Stomach (tissue), 9 donors: ENCODE measurements around the gene PVALEF. TPM values are rescaled to one million over a fixed set of nuclear protein-coding genes. Genes with fewer than 3 reads are reported as not detected.

ENCODE experiments used
- DNase-seq, 2 donors: peaks; one replicate each; pipeline versions ENCODE4 v3.0.0 to v3.0.0-alpha.2; 2013 to 2019
- H3K27ac ChIP-seq, 5 donors: fragments of 200-600 bp in 4 of 5; sonication (generic) in 4 of 5; one replicate each; pipeline ENCODE4 v1.5.1; 2013 to 2019; ENCODE audit warnings: mild to moderate bottlenecking in 1 of 5, moderate library complexity in 1 of 5
- H3K27me3 ChIP-seq, 3 donors: fragments of 200-600 bp; sonication (generic); one replicate each; pipeline ENCODE4 v1.5.1; 2017 to 2019; ENCODE audit warnings: mixed run types in 1 of 3
- H3K36me3 ChIP-seq, 4 donors: fragments of 200-600 bp; sonication (generic); 1 replicate in 3 of 4; 2 replicates in 1 of 4; pipeline ENCODE4 v1.5.1; 2016 to 2019
- H3K4me1 ChIP-seq, 4 donors: fragments of 200-600 bp; sonication (generic); one replicate each; pipeline ENCODE4 v1.5.1; 2016 to 2019
- H3K4me3 ChIP-seq, 4 donors: fragments of 200-600 bp; sonication (generic) in 3 of 4; one replicate each; pipeline ENCODE4 v1.5.1; 2016 to 2019; ENCODE audit warnings: mild to moderate bottlenecking in 1 of 4
- H3K9me3 ChIP-seq, 4 donors: fragments of 200-600 bp; sonication (generic); one replicate each; pipeline ENCODE4 v1.5.1; 2016 to 2019
- CTCF ChIP-seq, 7 experiments: fragments of 450-650 bp in 4 of 7; fragments of 200-600 bp in 3 of 7; sonication (generic) in 3 of 7; IDR thresholded peaks; one replicate each; pipeline ENCODE4 v1.5.1; 2016 to 2019; ENCODE audit warnings: antibody characterized with exemption in 7 of 7, control low read depth in 2 of 7, mild to moderate bottlenecking in 1 of 7
- EP300 ChIP-seq: sonication (generic); formaldehyde crosslinking; IDR thresholded peaks from one replicate; pipeline ENCODE4 v1.6.1; 2017; ENCODE audit warnings: antibody characterized with exemption
- POLR2A ChIP-seq, 4 donors: fragments of 450-650 bp; IDR thresholded peaks; one replicate each; pipeline ENCODE4 v1.6.1; 2016; ENCODE audit warnings: antibody characterized with exemption in 4 of 4, control low read depth in 2 of 4, mild to moderate bottlenecking in 1 of 4, moderate library complexity in 1 of 4
- POLR2AphosphoS5 ChIP-seq, 3 donors: sonication (generic); formaldehyde crosslinking; IDR thresholded peaks; one replicate each; pipeline ENCODE4 v1.6.1; 2016; ENCODE audit warnings: antibody characterized with exemption in 3 of 3
- WGBS, 5 donors: extraction: QIAGEN DNeasy Blood & Tissue Kit in 3 of 5; methylation state at CpG; one replicate each; pipeline versions ENCODE4 v1.1.5 to v1.1.7; 2013 to 2018; 5-methylcytosine and 5-hydroxymethylcytosine counted together
- intact Hi-C: fragments of 100-400 bp; cut with DNase I; formaldehyde crosslinking; loops from one replicate; pipeline ENCODE4 v1.15.1; 2023; ENCODE audit warnings: low total_unique reads
- polyA plus RNA-seq, 3 donors: library from polyadenylated mRNA; stranded (reverse); fragments of 200-250 nt; gene quantifications; one replicate each; pipeline ENCODE4 v1.2.3, GENCODE V29; 2013
- total RNA-seq, 5 donors: library from RNA; depleted of rRNA; stranded (reverse); fragments of >200 nt; gene quantifications; one replicate each; pipeline versions ENCODE4 v1.1.0 to v1.2.3, GENCODE V29; 2014 to 2016
- donor health status: healthy with polysubstance abuse.
- donor health status: Bipolar disorder and iron deficiency.
- donor health status: healthy.

Gene PVALEF
- total and polyA plus RNA-seq, 8 donors: not detected

GRCh38 chr17:81161972-81162371, 3.3 kb upstream of the PVALEF start:
- Histone ChIP-seq H3K36me3 (no peaks in the 10 kb centered on the region), H3K27me3 (peaks cover 0 to 46% (median 21%) of the 10 kb centered on the region in 3 donors), H3K27ac (no peak overlapping the region), H3K4me1 (peaks cover 6 to 25% (median 23%) of the 10 kb centered on the region in 4 donors), H3K9me3 (no peaks in the 10 kb centered on the region), H3K4me3 (no peak overlapping the region)
- TF ChIP-seq POLR2AphosphoS5 (IDR thresholded peaks at IDR 0.05): no peak
- no peak for TF ChIP-seq CTCF (IDR thresholded peaks at IDR 0.05)
- no peak for DNase-seq
- intact Hi-C loops: no loop called here
- 84 to 94% (median 88%) methylated on average over 8 to 16 of the region's 16 CpGs for WGBS, 5 donors

DNA sequence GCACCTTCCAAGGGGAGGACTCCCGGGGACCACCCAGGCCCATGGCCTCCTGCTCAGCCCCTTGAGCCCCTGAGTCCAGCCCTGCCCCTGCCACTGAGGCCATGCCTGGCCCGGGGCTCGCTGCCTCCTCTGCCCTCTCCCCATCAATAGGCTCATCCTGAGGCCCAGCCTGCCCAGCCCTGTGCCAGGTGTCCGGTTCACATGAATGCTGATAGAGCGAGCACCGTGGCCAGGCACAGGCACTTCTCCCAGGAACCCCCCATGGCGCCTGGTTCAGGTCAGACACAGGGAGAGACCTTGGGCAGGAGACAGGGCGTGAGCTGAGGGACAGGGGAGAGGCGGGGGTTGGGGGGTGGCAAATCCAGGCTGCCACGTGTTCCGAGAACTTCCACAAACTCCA, 2.8 kb upstream of the PVALEF start:
- Histone ChIP-seq H3K9me3 (no peaks in the 10 kb centered on the region), H3K27me3 (peaks cover 0 to 52% (median 22%) of the 10 kb centered on the region in 3 donors), H3K27ac (no peak overlapping the region), H3K4me3 (no peak overlapping the region), H3K4me1 (peaks cover 6 to 25% (median 23%) of the 10 kb centered on the region in 4 donors), H3K36me3 (no peaks in the 10 kb centered on the region)
- WGBS, 5 donors: 79 to 92% (median 82%) methylated on average over 7 to 11 of the region's 11 CpGs
- no peak for TF ChIP-seq CTCF (IDR thresholded peaks at IDR 0.05)
- TF ChIP-seq POLR2A (IDR thresholded peaks at IDR 0.05): no peak
- TF ChIP-seq EP300: no peak
- no peak for TF ChIP-seq POLR2AphosphoS5 (IDR thresholded peaks at IDR 0.05)
- intact Hi-C loops: no loop called here
- no peak for DNase-seq

DNA sequence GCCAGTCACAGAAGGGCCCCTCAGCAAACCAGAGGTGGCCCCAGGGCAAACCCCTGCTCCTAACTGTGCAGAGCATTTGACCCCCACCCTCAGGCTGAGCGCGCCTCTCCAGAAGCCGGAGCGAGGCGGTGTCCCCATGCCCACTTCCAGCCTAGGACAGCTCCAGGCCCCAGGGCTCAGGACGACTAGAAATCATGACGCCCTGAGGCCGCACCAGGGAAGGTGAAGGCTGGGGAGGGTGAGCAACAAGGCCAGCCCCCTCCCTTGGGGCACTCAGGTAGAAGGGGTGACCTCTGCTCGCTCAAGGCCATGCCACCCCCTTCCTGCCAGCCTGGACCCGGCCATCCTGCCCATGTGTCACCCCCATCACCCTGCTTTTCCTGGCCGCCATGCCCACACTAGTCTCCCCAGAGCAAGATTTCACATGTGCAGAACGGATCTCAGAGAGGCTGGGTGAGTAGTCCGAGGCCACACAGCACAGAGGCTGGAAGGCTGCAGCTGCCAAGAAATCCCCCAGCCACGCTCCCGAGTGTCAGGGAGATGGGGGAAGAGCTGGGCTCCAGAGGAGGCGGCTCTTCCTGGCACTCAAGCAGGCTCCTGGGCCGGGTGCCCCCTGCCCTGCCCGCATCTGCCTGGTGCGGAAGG, 2.1 kb upstream of the PVALEF start:
- no peak overlapping the region for H3K27ac ChIP-seq
- TF ChIP-seq POLR2AphosphoS5 (IDR thresholded peaks at IDR 0.05): no peak
- no peak for TF ChIP-seq CTCF (IDR thresholded peaks at IDR 0.05)
- TF ChIP-seq POLR2A (IDR thresholded peaks at IDR 0.05): no peak
- no peak for TF ChIP-seq EP300
- no peak for DNase-seq

DNA sequence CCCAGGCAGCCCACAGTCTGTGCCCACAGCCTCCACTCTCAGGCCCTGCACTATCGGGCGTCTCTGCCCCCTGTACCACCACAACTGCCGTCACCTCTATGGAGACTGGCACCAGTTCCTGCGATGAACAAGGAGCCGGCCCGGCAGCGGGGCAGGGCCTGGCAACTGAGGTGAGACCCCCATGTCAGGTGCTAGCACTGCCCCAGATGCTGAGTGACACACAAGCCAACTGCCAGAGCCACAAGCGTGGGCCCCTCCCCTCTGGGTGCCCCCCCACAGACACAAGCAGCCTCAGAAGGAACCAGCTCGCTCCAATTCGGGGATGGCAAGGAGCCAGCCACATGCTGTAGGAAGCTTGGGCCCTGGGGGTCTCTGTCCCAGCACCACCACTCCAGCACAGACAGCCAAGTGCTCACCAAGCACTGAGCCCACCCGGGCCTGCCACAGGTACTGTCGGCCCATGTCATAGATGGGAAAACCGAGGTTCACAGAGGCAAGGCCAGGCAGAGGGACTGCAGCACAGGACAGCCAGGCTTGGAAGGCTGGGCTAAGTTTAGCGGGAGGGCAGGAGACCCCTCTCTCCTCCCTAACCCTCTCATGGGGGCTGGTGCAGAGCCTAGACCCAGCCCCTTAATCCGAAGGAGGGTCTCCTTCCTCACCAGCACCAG, 1.5 kb upstream of the PVALEF start:
- DNase-seq: no peak
- Histone ChIP-seq H3K9me3 (no peaks in the 10 kb centered on the region), H3K4me1 (peaks cover 6 to 25% (median 23%) of the 10 kb centered on the region in 4 donors), H3K36me3 (no peaks in the 10 kb centered on the region), H3K4me3 (no peak overlapping the region), H3K27me3 (peaks cover 0 to 63% (median 22%) of the 10 kb centered on the region in 3 donors), H3K27ac (no peak overlapping the region)
- intact Hi-C loops: no loop called here
- whole genome bisulfite sequencing, 5 donors: 80 to 92% (median 87%) methylated on average over 12 to 15 of the region's 15 CpGs
- no peak for TF ChIP-seq POLR2AphosphoS5 (IDR thresholded peaks at IDR 0.05)
- no peak for TF ChIP-seq CTCF (IDR thresholded peaks at IDR 0.05)
- no peak for TF ChIP-seq POLR2A (IDR thresholded peaks at IDR 0.05)
- TF ChIP-seq EP300: no peak

More for the DNA sequence above, 2.1 kb upstream of the PVALEF start:
- H3K9me3 ChIP-seq: no peaks in the 10 kb centered on the region
- H3K36me3 ChIP-seq: no peaks in the 10 kb centered on the region
- WGBS, 5 donors: 86 to 90% (median 87%) methylated on average over 12 to 19 of the region's 19 CpGs
- intact Hi-C loops: no loop called here
- no peak overlapping the region for H3K4me3 ChIP-seq
- H3K4me1 ChIP-seq: peaks cover 6 to 25% (median 23%) of the 10 kb centered on the region in 4 donors
- peaks cover 0 to 58% (median 22%) of the 10 kb centered on the region in 3 donors for H3K27me3 ChIP-seq
